Uterus (tissue), 4 donors: Measurements from ENCODE around the gene SLC66A3. TPM values are rescaled to one million over a fixed set of nuclear protein-coding genes. Genes with fewer than 3 reads are reported as not detected.

Experiments used
- DNase-seq, 2 donors: peaks; one replicate each; pipeline ENCODE4 v3.0.0-alpha.2; 2019 to 2020
- H3K27ac ChIP-seq, 2 donors: fragments of 200-600 bp; sonication (generic); 1 replicate in 1 of 2; 2 replicates in 1 of 2; pipeline ENCODE4 v1.5.1; 2016 to 2018
- H3K27me3 ChIP-seq, 2 donors: fragments of 200-600 bp; sonication (generic); one replicate each; pipeline ENCODE4 v1.5.1; 2018 to 2019; ENCODE audit warnings: control low read depth in 1 of 2
- H3K36me3 ChIP-seq, 2 donors: fragments of 200-600 bp; sonication (generic); one replicate each; pipeline ENCODE4 v1.5.1; 2019; ENCODE audit warnings: control low read depth in 1 of 2
- H3K4me1 ChIP-seq, 2 donors: fragments of 200-600 bp; sonication (generic); one replicate each; pipeline ENCODE4 v1.5.1; 2018 to 2019; ENCODE audit warnings: control low read depth in 1 of 2
- H3K4me3 ChIP-seq, 2 donors: fragments of 200-600 bp; sonication (generic); 1 replicate in 1 of 2; 2 replicates in 1 of 2; pipeline ENCODE4 v1.5.1; 2018 to 2019; ENCODE audit warnings: mild to moderate bottlenecking in 1 of 2
- H3K9me3 ChIP-seq, 2 donors: fragments of 200-600 bp; sonication (generic); one replicate each; pipeline ENCODE4 v1.5.1; 2019; ENCODE audit warnings: control low read depth in 1 of 2
- CTCF ChIP-seq, 4 experiments: fragments of 200-600 bp in 2 of 4; fragments of 450-650 bp in 2 of 4; sonication (generic) in 2 of 4; IDR thresholded peaks; one replicate each; pipeline ENCODE4 v1.5.1; 2016 to 2019; ENCODE audit warnings: antibody characterized with exemption in 4 of 4, mild to moderate bottlenecking in 2 of 4, moderate library complexity in 1 of 4
- POLR2A ChIP-seq, 2 donors: fragments of 450-650 bp; IDR thresholded peaks; one replicate each; pipeline ENCODE4 v1.6.1; 2016; ENCODE audit warnings: antibody characterized with exemption in 2 of 2, mild to moderate bottlenecking in 1 of 2, moderate library complexity in 1 of 2
- intact Hi-C: fragments of 100-400 bp; cut with DNase I; formaldehyde crosslinking; loops from one replicate; pipeline ENCODE4 v1.15.1; 2023; ENCODE audit warnings: low total_unique reads
- total RNA-seq, 4 donors: library from RNA; depleted of rRNA in 3 of 4; stranded (reverse); fragments of >200 nt in 3 of 4; gene quantifications; one replicate each; pipeline versions ENCODE4 v1.1.0 to v1.2.4, GENCODE V29; 2014 to 2023
- donor health status: DM: yes; HTN: yes; CAD: no.

Gene SLC66A3
- total RNA-seq, 4 donors from 2014 or later: 22.2 to 51.7 (median 37.7) TPM

GRCh38 chr2:11131166-11131920 is 23.9 kb upstream of the SLC66A3 start:
- intact Hi-C loops: no loop called here
- Histone ChIP-seq H3K27me3 (no peaks in the 10 kb centered on the region), H3K36me3 (no peaks in the 10 kb centered on the region), H3K4me1 (peaks cover 0 to 11% of the 10 kb centered on the region in 2 donors), H3K4me3 (no peak overlapping the region), H3K9me3 (no peaks in the 10 kb centered on the region), H3K27ac (no peak overlapping the region)
- TF ChIP-seq POLR2A (IDR thresholded peaks at IDR 0.05) (no peak), CTCF (IDR thresholded peaks at IDR 0.05) (no peak)
- no peak for DNase-seq

DNA sequence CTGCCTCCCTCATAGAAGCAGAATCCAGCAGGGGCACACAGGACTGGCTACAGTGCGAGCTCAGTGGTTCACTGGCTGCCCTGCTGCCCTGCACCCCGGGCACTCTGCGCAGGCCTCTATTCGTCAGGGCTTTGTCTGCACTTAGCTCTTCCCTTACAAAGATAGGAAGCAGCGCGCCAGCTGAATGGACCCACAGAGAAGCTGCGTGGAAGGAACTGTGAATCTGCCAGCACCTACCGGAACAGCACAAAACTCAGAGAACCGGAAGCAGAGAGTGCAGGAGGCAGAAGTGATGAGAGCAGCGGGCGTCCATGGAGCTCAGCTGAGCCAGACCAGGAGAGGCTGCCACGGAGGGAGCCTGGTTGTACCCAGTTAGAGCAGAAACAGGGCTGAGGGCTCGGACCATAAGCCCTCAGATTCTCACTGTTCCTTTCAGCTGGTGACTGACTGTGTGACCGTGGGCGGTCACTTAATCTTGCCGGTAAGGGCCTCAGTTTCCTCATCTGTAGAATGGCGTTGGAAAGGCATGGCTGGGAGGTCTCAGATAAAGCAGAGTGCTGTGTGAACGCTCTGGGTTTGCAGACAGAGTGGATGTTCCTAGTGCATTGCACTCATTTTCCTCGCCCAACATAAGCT is 23.1 kb upstream of the SLC66A3 start:
- Histone ChIP-seq H3K9me3 (no peaks in the 10 kb centered on the region), H3K4me3 (no peak overlapping the region), H3K4me1 (peaks cover 0 to 11% of the 10 kb centered on the region in 2 donors), H3K27me3 (no peaks in the 10 kb centered on the region), H3K27ac (no peak overlapping the region), H3K36me3 (no peaks in the 10 kb centered on the region)
- no peak for DNase-seq
- intact Hi-C loops: no loop called here
- no peak for TF ChIP-seq CTCF (IDR thresholded peaks at IDR 0.05)
- no peak for TF ChIP-seq POLR2A (IDR thresholded peaks at IDR 0.05)

DNA sequence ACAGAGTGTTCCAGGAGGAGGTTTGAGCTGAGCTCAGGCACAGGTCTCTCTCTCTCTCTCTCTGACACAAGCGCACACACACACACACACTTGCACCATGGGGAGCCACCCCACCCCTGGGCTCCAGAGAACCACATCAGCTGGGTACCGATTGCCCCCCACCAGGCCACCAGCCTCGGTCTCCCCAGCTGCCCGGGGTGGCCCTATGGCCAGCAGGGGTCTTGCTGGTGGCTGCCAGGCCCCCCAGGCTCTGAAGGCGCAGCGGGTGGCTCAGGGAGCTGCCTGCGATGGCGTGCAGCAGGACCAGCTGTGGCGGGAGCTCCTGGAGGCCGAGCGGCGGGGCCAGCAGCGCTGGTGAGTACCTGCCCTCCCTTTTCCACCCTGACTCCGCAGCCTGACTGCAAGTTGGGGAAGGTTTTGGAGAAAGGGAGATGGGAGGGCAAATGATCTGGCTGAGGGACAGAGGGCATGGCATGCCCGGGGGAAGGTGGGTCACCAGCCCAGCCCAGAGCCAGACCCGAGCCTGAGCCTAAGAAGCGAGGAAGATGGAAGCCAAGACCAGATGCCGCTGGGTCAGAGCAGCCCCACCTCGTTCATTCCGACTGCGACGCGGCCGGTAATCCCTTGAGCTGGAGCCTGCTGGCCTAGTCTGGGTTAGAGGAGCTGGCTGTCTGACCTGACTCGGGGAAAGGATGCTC is 21.9 kb upstream of the SLC66A3 start:
- H3K27ac ChIP-seq: no peak overlapping the region
- H3K9me3 ChIP-seq: no peaks in the 10 kb centered on the region
- TF ChIP-seq POLR2A (IDR thresholded peaks at IDR 0.05) (no peak), CTCF (IDR thresholded peaks at IDR 0.05) (no peak)
- no peak for DNase-seq
- H3K27me3 ChIP-seq: no peaks in the 10 kb centered on the region
- H3K4me1 ChIP-seq: peaks cover 0 to 11% of the 10 kb centered on the region in 2 donors
- intact Hi-C loops: no loop called here
- peak overlapping the region; percentile 38 to 44 for H3K4me3 ChIP-seq
- H3K36me3 ChIP-seq: no peaks in the 10 kb centered on the region

DNA sequence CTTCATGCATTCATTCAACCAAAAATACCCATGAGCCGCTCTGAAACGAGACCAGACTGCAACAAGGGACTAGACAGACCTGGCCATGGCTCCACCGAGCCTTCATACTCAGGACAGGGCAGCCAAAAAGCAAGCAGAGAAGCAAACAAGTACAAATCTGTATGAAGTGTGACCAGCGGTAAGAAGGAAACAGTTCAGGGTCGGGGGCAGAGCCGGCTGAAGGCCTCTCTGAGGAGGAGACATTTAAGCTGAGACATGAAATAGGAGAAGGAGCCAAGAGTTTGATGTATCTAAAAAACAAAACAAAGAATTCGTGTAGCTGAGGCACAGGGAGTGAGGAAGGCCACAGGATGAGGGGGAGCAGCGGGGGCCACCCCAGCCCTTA is 21.3 kb upstream of the SLC66A3 start:
- no peaks in the 10 kb centered on the region for H3K36me3 ChIP-seq
- no peak overlapping the region for H3K27ac ChIP-seq
- intact Hi-C loops: no loop called here
- H3K27me3 ChIP-seq: no peaks in the 10 kb centered on the region
- peaks cover 0 to 11% of the 10 kb centered on the region in 2 donors for H3K4me1 ChIP-seq
- TF ChIP-seq CTCF (IDR thresholded peaks at IDR 0.05) (no peak), POLR2A (IDR thresholded peaks at IDR 0.05) (no peak)
- peak overlapping the region; percentile 38 to 44 for H3K4me3 ChIP-seq
- H3K9me3 ChIP-seq: no peaks in the 10 kb centered on the region
- DNase-seq: no peak

GRCh38 chr2:11134349-11134748 is 20.9 kb upstream of the SLC66A3 start:
- DNase-seq: no peak
- no peak for TF ChIP-seq POLR2A (IDR thresholded peaks at IDR 0.05)
- no peak for TF ChIP-seq CTCF (IDR thresholded peaks at IDR 0.05)
- H3K36me3 ChIP-seq: no peaks in the 10 kb centered on the region
- no peak overlapping the region for H3K4me3 ChIP-seq
- intact Hi-C loops: no loop called here
- H3K9me3 ChIP-seq: no peaks in the 10 kb centered on the region
- no peaks in the 10 kb centered on the region for H3K27me3 ChIP-seq
- H3K27ac ChIP-seq: no peak overlapping the region
- peaks cover 0 to 11% of the 10 kb centered on the region in 2 donors for H3K4me1 ChIP-seq
